Esophagus squamous epithelium (tissue), 4 donors: Measurements from ENCODE around the gene FA2H.

Source experiments
- POLR2A ChIP-seq, 4 donors: fragments of 450-650 bp; IDR thresholded peaks; one replicate each; pipeline ENCODE4 v1.6.1; 2017; ENCODE audit warnings: antibody characterized with exemption in 4 of 4, mild to moderate bottlenecking in 4 of 4, moderate library complexity in 3 of 4
- TF ChIP-seq, protein P1 (sequence below), 6 experiments: fragments of 450-650 bp in 4 of 6; fragments of 200-600 bp in 2 of 6; sonication (generic) in 2 of 6; IDR thresholded peaks; one replicate each; pipeline ENCODE4 v1.5.1; 2016 to 2019; ENCODE audit warnings: antibody characterized with exemption in 6 of 6, mild to moderate bottlenecking in 4 of 6, moderate library complexity in 4 of 6

DNA sequence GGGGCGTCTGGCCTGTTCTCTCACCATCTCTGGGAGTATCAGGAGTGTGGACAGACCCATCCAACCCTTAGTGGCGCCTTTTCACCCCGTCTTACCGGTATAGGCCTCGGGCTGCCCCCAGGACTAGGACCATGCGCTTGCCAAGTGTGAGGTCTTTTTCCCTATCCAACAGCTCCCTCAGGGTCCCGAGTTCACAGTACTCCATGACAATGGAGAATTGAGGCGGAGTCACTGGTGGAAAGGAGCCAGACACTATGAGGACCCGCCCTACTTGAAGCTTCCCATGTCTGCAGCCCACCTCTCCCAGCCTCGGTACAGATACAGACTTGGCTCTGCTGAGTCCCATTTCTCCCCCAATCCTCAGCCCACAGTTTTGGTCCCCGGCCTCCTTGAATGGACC lies 92.1 kb downstream of the FA2H start:
- TF ChIP-seq, protein P1, sequence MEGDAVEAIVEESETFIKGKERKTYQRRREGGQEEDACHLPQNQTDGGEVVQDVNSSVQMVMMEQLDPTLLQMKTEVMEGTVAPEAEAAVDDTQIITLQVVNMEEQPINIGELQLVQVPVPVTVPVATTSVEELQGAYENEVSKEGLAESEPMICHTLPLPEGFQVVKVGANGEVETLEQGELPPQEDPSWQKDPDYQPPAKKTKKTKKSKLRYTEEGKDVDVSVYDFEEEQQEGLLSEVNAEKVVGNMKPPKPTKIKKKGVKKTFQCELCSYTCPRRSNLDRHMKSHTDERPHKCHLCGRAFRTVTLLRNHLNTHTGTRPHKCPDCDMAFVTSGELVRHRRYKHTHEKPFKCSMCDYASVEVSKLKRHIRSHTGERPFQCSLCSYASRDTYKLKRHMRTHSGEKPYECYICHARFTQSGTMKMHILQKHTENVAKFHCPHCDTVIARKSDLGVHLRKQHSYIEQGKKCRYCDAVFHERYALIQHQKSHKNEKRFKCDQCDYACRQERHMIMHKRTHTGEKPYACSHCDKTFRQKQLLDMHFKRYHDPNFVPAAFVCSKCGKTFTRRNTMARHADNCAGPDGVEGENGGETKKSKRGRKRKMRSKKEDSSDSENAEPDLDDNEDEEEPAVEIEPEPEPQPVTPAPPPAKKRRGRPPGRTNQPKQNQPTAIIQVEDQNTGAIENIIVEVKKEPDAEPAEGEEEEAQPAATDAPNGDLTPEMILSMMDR (IDR thresholded peaks at IDR 0.05), result no peak
- no peak for TF ChIP-seq POLR2A (IDR thresholded peaks at IDR 0.05)
